Common myeloid progenitor, CD34-positive (primary cell): ENCODE results near the gene PIGV.

Experiments used
- CTCF ChIA-PET: fragments of 350-600 bp; sonication (Branson Sonifier 250); formaldehyde crosslinking; loops from one replicate; lab custom pipeline; 2021; ENCODE audit warnings: antibody characterized with exemption; lab: Charles Lee
- POLR2A ChIA-PET: fragments of 350-600 bp; sonication (Branson Sonifier 250); formaldehyde crosslinking; loops from one replicate; lab custom pipeline; 2021; ENCODE audit warnings: antibody characterized with exemption; lab: Charles Lee
- DNase-seq, 3 donors: peaks; one replicate each; pipeline versions ENCODE4 v3.0.0 to v3.0.0-alpha.2; 2013
- H3K27ac ChIP-seq, 2 experiments: 1 replicate in 1 of 2; 2 replicates in 1 of 2; pipeline ENCODE4 v1.7.0; 2013; ENCODE audit warnings: inconsistent platforms in 2 of 2, low read length in 2 of 2, mild to moderate bottlenecking in 2 of 2, low read depth in 1 of 2, moderate library complexity in 1 of 2; ENCODE audit not compliant: severe bottlenecking in 2 of 2, insufficient read depth in 1 of 2, poor library complexity in 1 of 2
- H3K27me3 ChIP-seq, 5 experiments: replicated peaks in 2 of 5; 1 replicate in 3 of 5; 2 replicates in 2 of 5; pipeline versions ENCODE4 v1.6.1 to v1.7.0; 2013; ENCODE audit warnings: low read length in 4 of 5, mild to moderate bottlenecking in 2 of 5, moderate library complexity in 2 of 5, inconsistent platforms in 1 of 5; ENCODE audit not compliant: insufficient read depth in 5 of 5, control insufficient read depth in 4 of 5
- H3K36me3 ChIP-seq, 4 experiments: 1 replicate in 2 of 4; 2 replicates in 2 of 4; pipeline versions ENCODE4 v1.6.1 to v1.7.0; 2013; ENCODE audit warnings: low read length in 3 of 4, control low read depth in 1 of 4, mild to moderate bottlenecking in 1 of 4; ENCODE audit not compliant: control insufficient read depth in 4 of 4, insufficient read depth in 4 of 4
- H3K4me1 ChIP-seq, 4 experiments: 1 replicate in 3 of 4; 2 replicates in 1 of 4; pipeline versions ENCODE4 v1.6.1 to v1.7.1; 2013; ENCODE audit warnings: low read length in 3 of 4, mild to moderate bottlenecking in 3 of 4, control low read depth in 1 of 4, inconsistent platforms in 1 of 4, moderate library complexity in 1 of 4; ENCODE audit not compliant: control insufficient read depth in 4 of 4, insufficient read depth in 4 of 4; ENCODE audit errors: control extremely low read depth in 1 of 4
- H3K4me3 ChIP-seq, 7 experiments: 1 replicate in 4 of 7; 2 replicates in 3 of 7; pipeline versions ENCODE4 v1.5.1 to v1.7.0; 2013; ENCODE audit warnings: mild to moderate bottlenecking in 7 of 7, low read length in 6 of 7, moderate library complexity in 6 of 7, inconsistent platforms in 2 of 7, low read depth in 2 of 7, control low read depth in 1 of 7; ENCODE audit not compliant: insufficient read depth in 4 of 7, control insufficient read depth in 1 of 7; ENCODE audit errors: extremely low read depth in 1 of 7
- H3K9me3 ChIP-seq, 5 experiments: 1 replicate in 4 of 5; 2 replicates in 1 of 5; pipeline versions ENCODE4 v1.6.1 to v1.7.1; 2013; ENCODE audit warnings: low read length in 4 of 5, mild to moderate bottlenecking in 2 of 5, inconsistent platforms in 1 of 5, low read depth in 1 of 5, moderate library complexity in 1 of 5; ENCODE audit not compliant: control insufficient read depth in 4 of 5, insufficient read depth in 2 of 5; ENCODE audit errors: control extremely low read depth in 1 of 5
- WGBS: methylation state at CpG from one replicate; pipeline ENCODE4 v1.1.5; 2013; ENCODE audit not compliant: insufficient coverage; 5-methylcytosine and 5-hydroxymethylcytosine counted together

Gene PIGV

DNA sequence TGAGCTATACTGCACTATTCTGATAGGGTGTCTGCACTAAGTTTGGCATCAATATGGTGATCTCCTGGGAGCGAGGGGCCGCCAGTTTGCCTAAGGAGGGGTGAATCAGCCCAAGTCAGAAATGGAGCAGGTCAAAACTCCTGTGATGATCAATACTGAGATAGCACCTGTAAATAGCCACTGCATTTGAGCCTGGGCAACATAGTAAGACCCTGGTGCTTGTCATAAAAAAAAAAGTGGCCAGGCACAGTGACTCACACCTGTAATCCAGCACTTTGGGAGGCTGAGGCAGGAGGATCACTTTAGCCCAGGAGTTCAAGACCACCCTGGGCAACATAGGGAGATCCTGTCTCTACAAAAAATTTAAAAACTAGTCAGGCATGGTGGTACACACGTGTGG is 27.1 kb downstream of the PIGV start:
- Histone ChIP-seq H3K36me3 (no peaks in the 10 kb centered on the region), H3K4me1 (peaks cover 0 to 4% (median 0%) of the 10 kb centered on the region in 4 experiments), H3K27me3 (no peaks in the 10 kb centered on the region), H3K4me3 (no peak overlapping the region), H3K9me3 (no peaks in the 10 kb centered on the region), H3K27ac (no peak overlapping the region)
- CTCF ChIA-PET = interaction anchor here (1.1 kb wide), 1 partner anchor 18 kb away, joined by 4 read pairs; no protein-coding TSS in a partner anchor
- WGBS = 98% methylated on average over 3 of the region's 3 CpGs
- no peak for DNase-seq
- POLR2A ChIA-PET = no interaction called here

DNA sequence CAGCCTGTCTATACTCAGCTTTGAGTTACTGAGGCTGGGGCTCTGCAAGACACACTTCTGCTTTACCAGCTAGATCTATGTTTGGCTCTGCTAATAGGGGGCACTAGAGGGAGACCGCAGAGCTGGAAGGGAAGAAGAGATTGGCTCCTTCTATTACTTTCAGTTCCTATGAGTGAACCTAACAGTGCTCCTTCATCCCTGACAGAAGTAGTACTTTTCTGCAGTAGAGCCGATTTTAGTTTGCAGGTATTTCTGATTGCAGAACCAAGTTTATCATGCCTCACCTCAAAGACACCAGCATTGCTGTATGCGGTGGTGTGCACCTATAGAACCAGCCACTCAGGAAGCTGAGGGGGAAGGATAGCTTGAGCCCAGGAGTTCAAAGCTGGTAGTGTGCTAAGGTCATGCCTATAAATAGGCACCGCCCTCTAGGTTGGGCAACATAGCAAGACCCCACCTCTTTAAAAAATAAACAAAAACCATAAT is 33.1 kb downstream of the PIGV start:
- CTCF ChIA-PET = interaction anchor here (0.7 to 2.7 kb wide), 16 partner anchors 10 to 129 kb away, joined by 3 to 47 read pairs (median 4); partner anchors contain the start of gene SFN
- Histone ChIP-seq H3K4me3 (peak overlapping the region in 5 of 7 experiments; percentile 5 to 51 (median 16)), H3K27ac (no peak overlapping the region), H3K36me3 (no peaks in the 10 kb centered on the region), H3K9me3 (no peaks in the 10 kb centered on the region), H3K4me1 (peaks cover 0 to 12% (median 8%) of the 10 kb centered on the region in 4 experiments), H3K27me3 (no peaks in the 10 kb centered on the region)
- DNase-seq = peak; percentile 61 to 86 (median 86)
- POLR2A ChIA-PET = interaction anchor here (1.1 kb wide), 1 partner anchor 13 kb away, joined by 3 read pairs; no protein-coding TSS in a partner anchor
- WGBS = 20% methylated on average over 2 of the region's 4 CpGs

DNA sequence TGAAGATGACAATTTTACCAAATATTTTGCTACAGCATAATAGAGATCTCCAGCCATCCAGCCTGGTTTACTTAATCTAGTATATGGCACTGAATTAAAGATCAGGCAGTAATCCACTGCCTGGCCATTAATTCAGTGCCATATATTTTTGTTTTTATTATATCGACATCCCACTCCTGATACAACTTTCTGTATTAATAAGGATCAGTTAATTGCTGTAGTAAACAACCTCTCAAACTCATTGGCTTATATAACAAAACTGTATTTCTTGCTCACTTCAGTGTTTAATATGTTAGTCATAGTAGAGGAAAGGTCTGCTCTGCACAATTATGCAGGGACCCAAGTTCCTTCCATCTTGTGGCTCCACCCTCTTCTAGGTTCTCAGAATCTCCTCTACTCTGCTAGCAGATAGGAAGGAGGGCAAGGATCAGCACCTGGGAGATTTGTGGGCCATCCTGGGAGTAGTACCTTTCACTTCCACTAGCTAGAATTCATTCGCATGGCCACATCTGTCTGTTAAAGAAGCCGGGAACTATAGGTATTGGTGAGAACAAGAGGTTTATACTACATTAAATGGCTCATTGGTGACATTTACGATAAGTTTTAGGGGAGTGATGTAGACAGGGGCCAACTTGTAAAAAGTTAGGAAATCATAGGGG is 35.1 kb downstream of the PIGV start:
- no peaks in the 10 kb centered on the region for H3K27me3 ChIP-seq
- H3K9me3 ChIP-seq = no peaks in the 10 kb centered on the region
- peaks cover 0 to 25% (median 20%) of the 10 kb centered on the region in 4 experiments for H3K4me1 ChIP-seq
- POLR2A ChIA-PET = no interaction called here
- WGBS = 95% methylated on average over 2 of the region's 4 CpGs
- CTCF ChIA-PET = interaction anchor here (0.7 to 3.1 kb wide), 5 partner anchors 9 to 221 kb away, joined by 3 to 47 read pairs (median 6); no protein-coding TSS in a partner anchor
- H3K4me3 ChIP-seq = no peak overlapping the region
- no peak overlapping the region for H3K27ac ChIP-seq
- H3K36me3 ChIP-seq = no peaks in the 10 kb centered on the region
- DNase-seq = peak in 1 of 3 donors; percentile 13

DNA sequence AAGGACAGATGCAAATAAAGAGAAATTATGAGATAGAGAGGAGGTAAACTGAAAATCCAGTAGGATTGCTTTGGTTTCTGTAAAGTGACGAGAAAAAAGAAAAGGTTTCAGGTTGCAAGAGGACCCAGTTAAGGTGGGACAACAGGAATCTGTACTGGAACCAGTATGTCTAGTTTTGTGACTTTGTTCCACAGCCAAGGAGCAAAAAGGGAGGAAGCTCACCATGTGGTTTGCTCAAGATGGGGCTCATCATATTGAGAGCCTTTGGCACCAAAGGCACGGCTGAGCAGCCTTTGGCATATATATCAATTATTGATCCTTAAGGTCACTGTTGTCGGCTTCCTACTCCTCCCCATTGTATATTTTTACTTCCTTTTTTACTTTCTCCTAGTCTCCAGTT is 37.0 kb downstream of the PIGV start:
- POLR2A ChIA-PET = interaction anchor here (1.1 kb wide), 1 partner anchor 15 kb away, joined by 4 read pairs; no protein-coding TSS in a partner anchor
- CTCF ChIA-PET = interaction anchor here (1.1 to 3.1 kb wide), 5 partner anchors 9 to 223 kb away, joined by 3 to 21 read pairs (median 4); no protein-coding TSS in a partner anchor
- Histone ChIP-seq H3K27me3 (no peaks in the 10 kb centered on the region), H3K27ac (no peak overlapping the region), H3K36me3 (no peaks in the 10 kb centered on the region), H3K4me3 (no peak overlapping the region), H3K4me1 (peaks cover 3 to 41% (median 34%) of the 10 kb centered on the region in 4 experiments), H3K9me3 (no peaks in the 10 kb centered on the region)
- no peak for DNase-seq
- WGBS = 100% methylated on average over 3 of the region's 3 CpGs

DNA sequence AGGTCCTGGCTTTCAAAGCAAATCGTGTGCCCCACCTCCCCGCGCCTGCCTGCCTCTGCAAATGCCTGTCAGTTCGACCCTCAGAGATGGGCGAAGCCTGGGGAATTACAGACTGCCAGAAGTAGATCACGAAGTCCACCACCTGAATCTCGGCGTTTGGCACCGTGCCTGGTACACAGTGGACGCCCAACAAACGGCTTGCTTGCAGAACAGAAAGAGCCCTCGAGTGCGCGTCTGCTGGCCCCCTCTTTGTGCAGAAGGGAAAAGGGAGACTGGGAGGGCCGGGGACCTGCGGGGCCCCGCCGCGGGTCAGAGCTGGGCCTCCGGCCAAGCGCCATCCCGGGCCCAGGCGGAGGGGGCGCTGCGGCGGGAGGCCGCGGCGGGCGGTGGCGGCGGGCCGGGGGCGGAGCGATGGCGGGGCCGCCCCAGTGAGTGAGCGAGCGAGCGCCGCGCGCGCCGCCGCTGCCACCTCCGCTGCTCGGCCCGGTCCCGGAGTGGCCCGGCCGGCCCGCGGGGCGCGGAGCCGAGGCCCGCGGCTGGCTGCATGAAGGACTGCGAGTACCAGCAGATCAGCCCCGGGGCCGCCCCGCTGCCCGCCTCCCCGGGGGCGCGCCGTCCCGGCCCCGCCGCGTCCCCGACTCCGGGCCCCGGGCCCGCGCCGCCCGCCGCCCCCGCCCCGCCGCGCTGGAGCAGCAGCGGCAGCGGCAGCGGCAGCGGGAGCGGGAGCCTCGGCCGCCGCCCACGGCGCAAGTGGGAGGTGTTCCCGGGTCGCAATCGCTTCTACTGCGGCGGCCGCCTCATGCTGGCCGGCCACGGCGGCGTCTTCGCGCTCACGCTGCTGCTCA is 38.7 kb downstream of the PIGV start, which contains the start of gene ZDHHC18:
Gene ZDHHC18 (plus strand): TSS at position 428 of the 845 bp plus-strand sequence. CDS start 117 bp downstream, at position 545.
- H3K27me3 ChIP-seq = no peaks in the 10 kb centered on the region
- ChIA-PET CTCF (interaction anchor here (1.0 kb wide), 1 partner anchor 15 kb away, joined by 4 read pairs; no protein-coding TSS in a partner anchor), POLR2A (no interaction called here)
- peaks cover 0 to 4% (median 1%) of the 10 kb centered on the region in 4 experiments for H3K36me3 ChIP-seq
- H3K4me3 ChIP-seq = peak within 1 kb of the TSS; percentile 57 to 80 (median 72)
- under 1% methylated on average over 83 of the region's 107 CpGs for WGBS
- no peaks in the 10 kb centered on the region for H3K9me3 ChIP-seq
- peak; percentile 48 to 72 (median 67) for DNase-seq
- H3K27ac ChIP-seq = peak within 1 kb of the TSS in 1 of 2 experiments; percentile 58
- peaks cover 4 to 39% (median 31%) of the 10 kb centered on the region in 4 experiments for H3K4me1 ChIP-seq

GRCh38 chr1:26827106-26827604 is 39.4 kb downstream of the PIGV start:
- H3K27me3 ChIP-seq = no peaks in the 10 kb centered on the region
- no peak for DNase-seq
- H3K4me3 ChIP-seq = peak overlapping the region; percentile 57 to 80 (median 70)
- peaks cover 0 to 10% (median 5%) of the 10 kb centered on the region in 4 experiments for H3K36me3 ChIP-seq
- no peak overlapping the region for H3K27ac ChIP-seq
- H3K9me3 ChIP-seq = no peaks in the 10 kb centered on the region
- ChIA-PET POLR2A (no interaction called here), CTCF (interaction anchor here (9.5 kb wide), 1 partner anchor 17 kb away, joined by 90 read pairs; no protein-coding TSS in a partner anchor)
- 0% methylated on average over 5 of the region's 17 CpGs for WGBS
- H3K4me1 ChIP-seq = peaks cover 4 to 45% (median 34%) of the 10 kb centered on the region in 4 experiments
